ENCODE measurements around the gene TBC1D22A. TPM values are rescaled to one million over a fixed set of nuclear protein-coding genes. Genes with fewer than 3 reads are reported as not detected.
"Not testable (repeated sequence)": the region's sequence is repeated elsewhere in the genome, so short reads cannot be mapped to it uniquely, and the experiment has no call there.

TBC1D22A gene
- total RNA-seq, 6 experiments from 2014 or later = 10.9 to 18.1 (median 14.0) TPM

DNA sequence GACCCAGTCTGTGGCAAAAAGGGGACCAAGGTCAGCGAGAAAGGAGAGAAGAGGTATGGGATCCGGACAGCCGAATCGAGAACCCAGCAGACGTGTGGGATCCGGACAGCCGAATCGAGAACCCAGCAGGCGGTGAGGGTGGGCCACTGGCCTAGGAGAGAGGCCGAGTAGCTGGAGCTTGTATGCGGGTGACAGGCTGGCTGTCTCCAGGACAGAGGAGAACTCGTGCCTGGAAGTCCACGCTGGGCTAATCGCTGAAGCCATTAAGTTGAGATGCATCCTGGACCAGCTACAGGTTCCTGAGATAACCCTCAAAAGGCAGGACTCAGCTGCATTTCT lies 30.4 kb upstream of the TBC1D22A start:
- peak overlapping the region in 2 of 3 donors; percentile 20 to 39 for H3K4me3 ChIP-seq
- H3K27ac ChIP-seq = peak overlapping the region; percentile 48 to 74 (median 57)
- ATAC-seq = peak; percentile 2 to 24 (median 14)
- H3K36me3 ChIP-seq = peaks cover 0 to 2% (median 0%) of the 10 kb centered on the region in 4 donors
- H3K9me3 ChIP-seq = no peaks in the 10 kb centered on the region
- DNase-seq = no peak
- WGBS (ENCODE audit: insufficient coverage, low coverage, low lambda C conversion rate, missing lambda C conversion rate) = 21% methylated on average over 13 of the region's 14 CpGs
- no peaks in the 10 kb centered on the region for H3K27me3 ChIP-seq
- TF ChIP-seq, protein P1, sequence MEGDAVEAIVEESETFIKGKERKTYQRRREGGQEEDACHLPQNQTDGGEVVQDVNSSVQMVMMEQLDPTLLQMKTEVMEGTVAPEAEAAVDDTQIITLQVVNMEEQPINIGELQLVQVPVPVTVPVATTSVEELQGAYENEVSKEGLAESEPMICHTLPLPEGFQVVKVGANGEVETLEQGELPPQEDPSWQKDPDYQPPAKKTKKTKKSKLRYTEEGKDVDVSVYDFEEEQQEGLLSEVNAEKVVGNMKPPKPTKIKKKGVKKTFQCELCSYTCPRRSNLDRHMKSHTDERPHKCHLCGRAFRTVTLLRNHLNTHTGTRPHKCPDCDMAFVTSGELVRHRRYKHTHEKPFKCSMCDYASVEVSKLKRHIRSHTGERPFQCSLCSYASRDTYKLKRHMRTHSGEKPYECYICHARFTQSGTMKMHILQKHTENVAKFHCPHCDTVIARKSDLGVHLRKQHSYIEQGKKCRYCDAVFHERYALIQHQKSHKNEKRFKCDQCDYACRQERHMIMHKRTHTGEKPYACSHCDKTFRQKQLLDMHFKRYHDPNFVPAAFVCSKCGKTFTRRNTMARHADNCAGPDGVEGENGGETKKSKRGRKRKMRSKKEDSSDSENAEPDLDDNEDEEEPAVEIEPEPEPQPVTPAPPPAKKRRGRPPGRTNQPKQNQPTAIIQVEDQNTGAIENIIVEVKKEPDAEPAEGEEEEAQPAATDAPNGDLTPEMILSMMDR (IDR thresholded peaks at IDR 0.05) = no peak
- no peak for TF ChIP-seq POLR2A (IDR thresholded peaks at IDR 0.05)
- intact Hi-C loops (cut with DNase I) = no loop called here
- H3K4me1 ChIP-seq = peaks cover 0 to 94% (median 44%) of the 10 kb centered on the region in 4 donors

DNA sequence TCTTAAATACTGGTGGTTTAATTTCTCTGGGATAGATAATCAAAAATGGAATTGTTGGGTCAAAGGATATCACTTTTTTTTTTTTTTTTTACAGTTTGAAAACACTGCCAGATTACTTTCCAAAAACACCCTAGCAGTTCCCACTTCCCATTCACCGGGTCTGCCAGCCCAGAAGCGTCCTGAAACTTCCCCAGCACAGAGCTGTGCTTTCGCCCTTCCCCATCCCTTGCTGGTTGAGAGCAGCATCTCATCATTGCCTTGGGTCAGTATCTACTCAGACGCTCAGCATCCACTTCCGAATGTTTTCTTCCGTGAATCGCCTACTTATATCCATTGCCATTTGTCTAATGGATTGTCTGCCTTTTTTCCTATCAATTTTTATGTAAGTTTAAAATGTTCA lies 29.9 kb upstream of the TBC1D22A start:
- no peaks in the 10 kb centered on the region for H3K27me3 ChIP-seq
- H3K4me3 ChIP-seq = peak overlapping the region in 1 of 3 donors; percentile 39
- DNase-seq (no peak), ATAC-seq (no peak)
- peaks cover 0 to 89% (median 43%) of the 10 kb centered on the region in 4 donors for H3K4me1 ChIP-seq
- peak overlapping the region in 1 of 3 donors; percentile 48 for H3K27ac ChIP-seq
- H3K9me3 ChIP-seq = no peaks in the 10 kb centered on the region
- intact Hi-C loops (cut with DNase I) = no loop called here
- H3K36me3 ChIP-seq = peaks cover 0 to 2% (median 0%) of the 10 kb centered on the region in 4 donors
- WGBS (ENCODE audit: insufficient coverage, low coverage, low lambda C conversion rate, missing lambda C conversion rate) = 22% methylated on average over 7 of the region's 7 CpGs
- TF ChIP-seq, protein P1 (IDR thresholded peaks at IDR 0.05) = no peak
- no peak for TF ChIP-seq POLR2A (IDR thresholded peaks at IDR 0.05)

DNA sequence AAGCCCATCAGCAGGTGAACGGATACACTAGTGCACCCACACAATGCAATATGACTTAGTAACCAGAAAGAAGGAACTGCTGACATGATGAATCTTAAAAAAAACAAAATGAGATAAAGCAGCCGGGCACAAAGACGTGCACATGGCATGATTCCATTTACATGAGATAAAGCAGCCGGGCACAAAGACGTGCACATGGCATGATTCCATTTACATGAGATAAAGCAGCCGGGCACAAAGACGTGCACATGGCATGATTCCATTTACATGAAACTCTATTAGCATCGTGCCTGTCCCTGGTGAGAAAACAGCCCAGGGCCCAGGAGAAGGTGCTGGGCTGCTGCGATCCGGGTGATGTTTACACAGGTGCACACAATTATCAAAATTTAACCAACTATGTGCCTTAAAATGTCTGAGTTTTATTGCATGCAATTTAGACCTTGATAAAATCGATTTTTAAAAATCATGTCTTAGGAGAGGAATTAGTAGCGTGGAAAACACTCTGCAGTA lies 28.2 kb upstream of the TBC1D22A start:
- Histone ChIP-seq H3K27ac (peak overlapping the region in 1 of 3 donors; percentile 52), H3K4me1 (peaks cover 0 to 82% (median 39%) of the 10 kb centered on the region in 4 donors)
- H3K4me3 ChIP-seq; ATAC-seq; H3K36me3 ChIP-seq; DNase-seq; intact Hi-C loops (cut with DNase I); H3K27me3 ChIP-seq; H3K9me3 ChIP-seq: not testable (repeated sequence)
- 17% methylated on average over 12 of the region's 12 CpGs for WGBS (ENCODE audit: insufficient coverage, low coverage, low lambda C conversion rate, missing lambda C conversion rate)

DNA sequence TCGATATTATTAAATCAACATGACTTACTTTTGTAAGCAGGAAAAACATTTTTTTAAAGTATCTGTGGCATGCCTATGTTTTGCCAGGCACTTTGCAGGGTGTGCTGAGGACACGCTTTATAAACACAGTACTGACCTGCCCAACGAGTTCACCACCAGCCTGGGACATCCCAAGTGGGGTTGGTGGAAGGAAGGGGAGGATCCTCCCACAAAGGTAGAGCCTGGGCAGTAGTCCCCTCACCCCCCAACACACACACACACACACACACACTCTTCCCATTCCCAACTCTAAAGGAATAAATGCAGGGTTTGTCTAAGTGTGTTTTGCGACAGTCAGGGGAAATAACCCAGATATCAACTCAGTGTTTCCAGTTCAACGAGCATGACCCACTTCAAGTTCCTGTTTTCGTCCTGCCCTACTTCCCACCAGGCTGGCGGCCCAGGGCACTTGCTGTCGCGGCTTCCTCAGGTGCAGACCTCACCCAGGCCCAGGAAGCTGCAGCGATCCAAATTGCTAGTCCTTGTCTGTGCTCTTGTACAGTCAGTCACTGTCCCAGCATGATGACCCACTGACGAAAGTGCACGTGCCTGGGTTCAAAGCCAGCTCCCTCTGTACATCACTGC lies 27.5 kb upstream of the TBC1D22A start:
- Histone ChIP-seq H3K4me1 (peaks cover 0 to 81% (median 43%) of the 10 kb centered on the region in 4 donors), H3K4me3 (no peak overlapping the region), H3K9me3 (no peaks in the 10 kb centered on the region), H3K27ac (peak overlapping the region in 2 of 3 donors; percentile 52 to 90), H3K36me3 (peaks cover 0 to 2% (median 0%) of the 10 kb centered on the region in 4 donors), H3K27me3 (no peaks in the 10 kb centered on the region)
- WGBS (ENCODE audit: insufficient coverage, low coverage, low lambda C conversion rate, missing lambda C conversion rate) = 5% methylated on average over 12 of the region's 12 CpGs
- ATAC-seq (peak in 3 of 4 donors; percentile 9 to 15 (median 11)), DNase-seq (peak in 2 of 3 donors; percentile 60 to 72)
- intact Hi-C loops (cut with DNase I) = no loop called here
- TF ChIP-seq POLR2A (IDR thresholded peaks at IDR 0.05) = peak; percentile 20
- TF ChIP-seq, protein P1 (IDR thresholded peaks at IDR 0.05) = no peak

Measured in right lobe of liver (tissue), 6 donors.